SK-N-SH treated with all-trans-retinoic acid at 6 μM for 48 hours (cell line): ENCODE results near the gene MAPK10.

Experiments
- ISL1 ChIP-seq: fragments of 250-450 bp; sonication (Bioruptor Pico); IDR thresholded peaks from 2 replicates; pipeline ENCODE4 v2.1.2; 2022; ENCODE audit warnings: mild to moderate bottlenecking, moderate library complexity
- RARB ChIP-seq: fragments of 250-450 bp; sonication (Bioruptor Pico); IDR thresholded peaks from 2 replicates; pipeline ENCODE4 v1.8.0; 2021; ENCODE audit warnings: mild to moderate bottlenecking, moderate library complexity

DNA sequence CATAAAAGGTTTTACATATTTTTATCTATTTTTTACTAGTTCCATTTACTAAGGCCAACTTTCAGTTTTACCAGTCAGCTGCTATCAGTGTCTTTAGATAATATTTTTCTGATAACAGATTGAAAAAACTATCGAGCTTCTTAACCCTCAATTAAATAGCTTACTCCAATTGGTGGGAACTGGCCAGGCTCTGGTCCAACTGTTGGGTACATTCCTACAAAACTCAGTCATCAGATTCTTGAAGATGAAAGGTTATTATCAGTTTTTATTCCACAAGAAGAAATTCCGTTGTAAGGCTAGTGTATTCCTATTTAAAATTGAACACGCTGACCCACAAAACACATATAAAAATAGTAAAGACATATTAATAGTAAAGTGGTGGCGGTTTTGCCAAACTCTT is 346.2 kb downstream of the MAPK10 start:
- no peak for TF ChIP-seq RARB
- peak; percentile 58; the same call in 1 of the 2 replicates for TF ChIP-seq ISL1 (CRISPR knock-in tag)
